Hepatic stellate cell (primary cell): ENCODE data around the gene DAB1.

Source experiments
- DNase-seq: peaks from one replicate; pipeline ENCODE4 v3.0.0; 2011; ENCODE audit warnings: low spot score

The DAB1 gene

GRCh38 chr1:57019236-57019839 lies 404.5 kb downstream of the DAB1 start:
- DNase-seq, result no peak

GRCh38 chr1:57018119-57018518 lies 405.7 kb downstream of the DAB1 start:
- DNase-seq, result no peak

- DNase-seq, result no peak
These were observed 406.1 kb downstream of the DAB1 start for GRCh38 chr1:57017717-57018116.

- DNase-seq, result no peak
These were observed 406.7 kb downstream of the DAB1 start for GRCh38 chr1:57017200-57017599.

- no peak for DNase-seq
These were observed 408.8 kb downstream of the DAB1 start for GRCh38 chr1:57015071-57015470.

GRCh38 chr1:57013522-57013921 lies 410.3 kb downstream of the DAB1 start:
- no peak for DNase-seq

GRCh38 chr1:57012315-57012714 lies 411.5 kb downstream of the DAB1 start:
- DNase-seq, result no peak

GRCh38 chr1:57010511-57010910 lies 413.3 kb downstream of the DAB1 start:
- DNase-seq, result no peak

GRCh38 chr1:57007948-57008347 lies 415.9 kb downstream of the DAB1 start:
- DNase-seq, result no peak

GRCh38 chr1:57007472-57007871 lies 416.4 kb downstream of the DAB1 start:
- no peak for DNase-seq

- no peak for DNase-seq
These were observed 420.3 kb downstream of the DAB1 start for GRCh38 chr1:57003398-57004139.

- no peak for DNase-seq
These were observed 428.3 kb downstream of the DAB1 start for GRCh38 chr1:56995414-56996100.

- DNase-seq, result no peak
These were observed 430.4 kb downstream of the DAB1 start for GRCh38 chr1:56993475-56993874.

- no peak for DNase-seq
These were observed 431.3 kb downstream of the DAB1 start for GRCh38 chr1:56992318-56993125.

- DNase-seq, result no peak
These were observed 432.3 kb downstream of the DAB1 start for GRCh38 chr1:56991576-56991975.

- DNase-seq, result no peak
These were observed 437.5 kb downstream of the DAB1 start for GRCh38 chr1:56986397-56986796.

- no peak for DNase-seq
These were observed 438.0 kb downstream of the DAB1 start for GRCh38 chr1:56985857-56986256.

GRCh38 chr1:56983484-56983883 lies 440.4 kb downstream of the DAB1 start:
- no peak for DNase-seq

GRCh38 chr1:56979986-56980755 lies 443.7 kb downstream of the DAB1 start:
- DNase-seq, result no peak

- no peak for DNase-seq
These were observed 445.0 kb downstream of the DAB1 start for GRCh38 chr1:56978819-56979218.

GRCh38 chr1:56977910-56978309 lies 445.9 kb downstream of the DAB1 start:
- DNase-seq, result no peak

GRCh38 chr1:56975446-56975845 lies 448.4 kb downstream of the DAB1 start:
- DNase-seq, result no peak
